HG03159 (cell line): ENCODE results near the gene ARHGAP4.
A peak's percentile ranks its signal among the peaks of the same experiment; 100 is the strongest.

Experiments used
- ATAC-seq: cut with Tn5 transposase; IDR thresholded peaks from one replicate; pipeline ENCODE4 v1.9.1; 2021; ENCODE audit warnings: mild to moderate bottlenecking, moderate library complexity; ENCODE audit not compliant: unreplicated experiment

ARHGAP4 gene

GRCh38 chrX:153908219-153908860 lies 17.7 kb downstream of the ARHGAP4 start:
- ATAC-seq, result no peak

- no peak for ATAC-seq
These were observed 18.6 kb downstream of the ARHGAP4 start for GRCh38 chrX:153907456-153907855.

GRCh38 chrX:153906126-153906917 lies 19.7 kb downstream of the ARHGAP4 start:
- ATAC-seq, result no peak

GRCh38 chrX:153905481-153906095 lies 20.5 kb downstream of the ARHGAP4 start:
- ATAC-seq, result no peak

GRCh38 chrX:153903991-153904957 lies 21.8 kb downstream of the ARHGAP4 start, which contains the start of gene AVPR2:
AVPR2 (plus strand) TSS chrX:153904673; CDS start chrX:153905146, 473 bp downstream.
- ATAC-seq, result no peak

- no peak for ATAC-seq
These were observed 22.7 kb downstream of the ARHGAP4 start for GRCh38 chrX:153903238-153903980.

GRCh38 chrX:153902385-153902784 lies 23.7 kb downstream of the ARHGAP4 start:
- no peak for ATAC-seq

- no peak for ATAC-seq
These were observed 24.3 kb downstream of the ARHGAP4 start for GRCh38 chrX:153901753-153902140.

- ATAC-seq, result peak; percentile 59
These were observed 25.0 kb downstream of the ARHGAP4 start for GRCh38 chrX:153900831-153901752.

- ATAC-seq, result no peak
These were observed 28.2 kb downstream of the ARHGAP4 start for GRCh38 chrX:153897899-153898298.

- ATAC-seq, result no peak
These were observed 36.9 kb downstream of the ARHGAP4 start for GRCh38 chrX:153889123-153889522.

- no peak for ATAC-seq
These were observed 37.7 kb downstream of the ARHGAP4 start for GRCh38 chrX:153888344-153888743.

- no peak for ATAC-seq
These were observed 38.7 kb downstream of the ARHGAP4 start for GRCh38 chrX:153887385-153887784.

GRCh38 chrX:153886915-153887314 lies 39.1 kb downstream of the ARHGAP4 start:
- ATAC-seq, result no peak

GRCh38 chrX:153885968-153886903 lies 39.8 kb downstream of the ARHGAP4 start, which contains the start of gene L1CAM:
L1CAM (minus strand) TSS chrX:153886173; CDS start chrX:153875836, 10,337 bp downstream.
- no peak for ATAC-seq

- no peak for ATAC-seq
These were observed 40.8 kb downstream of the ARHGAP4 start for GRCh38 chrX:153885208-153885787.

GRCh38 chrX:153884590-153884989 lies 41.5 kb downstream of the ARHGAP4 start:
- ATAC-seq, result no peak
